Liver (tissue), 9 donors: Measurements from ENCODE around the gene LYRM9. TPM values are rescaled to one million over a fixed set of nuclear protein-coding genes. Genes with fewer than 3 reads are reported as not detected.
A peak's percentile ranks its signal among the peaks of the same experiment; 100 is the strongest.
"Not testable (repeated sequence)": the region's sequence is repeated elsewhere in the genome, so short reads cannot be mapped to it uniquely, and the experiment has no call there.

Experiments used
- DNase-seq: peaks from one replicate; pipeline ENCODE4 v3.0.0-alpha.2; 2017; ENCODE audit warnings: low spot score
- H3K27ac ChIP-seq, 2 donors: one replicate each; pipeline ENCODE4 v1.7.0; 2013; ENCODE audit warnings: inconsistent platforms in 2 of 2, low read length in 2 of 2, control low read depth in 1 of 2, low read depth in 1 of 2, mild to moderate bottlenecking in 1 of 2
- H3K27me3 ChIP-seq, 4 donors: one replicate each; pipeline versions ENCODE4 v1.6.1 to v1.7.0; 2013; ENCODE audit warnings: low read length in 3 of 4, inconsistent platforms in 1 of 4, mild to moderate bottlenecking in 1 of 4, moderate library complexity in 1 of 4; ENCODE audit not compliant: control insufficient read depth in 4 of 4, insufficient read depth in 4 of 4
- H3K36me3 ChIP-seq, 4 donors: one replicate each; pipeline versions ENCODE4 v1.6.1 to v1.7.0; 2013; ENCODE audit warnings: low read length in 3 of 4, mild to moderate bottlenecking in 3 of 4, low read depth in 1 of 4, moderate library complexity in 1 of 4; ENCODE audit not compliant: control insufficient read depth in 4 of 4, insufficient read depth in 3 of 4
- H3K4me1 ChIP-seq, 4 donors: one replicate each; pipeline versions ENCODE4 v1.6.1 to v1.7.0; 2013; ENCODE audit warnings: low read length in 3 of 4, mild to moderate bottlenecking in 3 of 4, moderate library complexity in 1 of 4; ENCODE audit not compliant: control insufficient read depth in 4 of 4, insufficient read depth in 4 of 4
- H3K4me3 ChIP-seq, 3 donors: one replicate each; pipeline versions ENCODE4 v1.6.1 to v1.7.0; 2013; ENCODE audit warnings: low read length in 3 of 3, control low read depth in 1 of 3, low read depth in 1 of 3, mild to moderate bottlenecking in 1 of 3
- H3K9ac ChIP-seq, 2 donors: one replicate each; pipeline ENCODE4 v1.7.0; 2013; ENCODE audit warnings: low read length in 2 of 2, mild to moderate bottlenecking in 2 of 2, moderate library complexity in 2 of 2, control low read depth in 1 of 2, low read depth in 1 of 2
- H3K9me3 ChIP-seq, 4 donors: one replicate each; pipeline versions ENCODE4 v1.6.1 to v1.7.0; 2013; ENCODE audit warnings: low read length in 3 of 4; ENCODE audit not compliant: control insufficient read depth in 4 of 4
- HNF4A ChIP-seq, 2 donors: conservative IDR thresholded peaks; 2 replicates each; pipeline ENCODE4 v1.6.1; 2016; ENCODE audit warnings: antibody characterized with exemption in 2 of 2, mild to moderate bottlenecking in 2 of 2
- RXRA ChIP-seq, 2 donors: IDR thresholded peaks; 2 replicates each; pipeline ENCODE4 v1.6.1; 2017 to 2018; ENCODE audit warnings: antibody characterized with exemption in 2 of 2, mild to moderate bottlenecking in 1 of 2
- SP1 ChIP-seq: IDR thresholded peaks from 2 replicates; pipeline ENCODE4 v1.6.1; 2018; ENCODE audit warnings: antibody characterized with exemption, mild to moderate bottlenecking
- WGBS: extraction: QIAGEN DNeasy Blood & Tissue Kit; methylation state at CpG from one replicate; pipeline ENCODE4 v1.1.7; 2013; 5-methylcytosine and 5-hydroxymethylcytosine counted together
- polyA plus RNA-seq, 2 donors: library from polyadenylated mRNA; stranded (reverse) in 1 of 2; unstranded in 1 of 2; fragments of 200-250 nt in 1 of 2; fragments of >200 nt in 1 of 2; fragmentation: Nextera tagmentation in 1 of 2; extraction: Ambion mirVana in 1 of 2; gene quantifications; one replicate each; pipeline versions ENCODE4 v1.2.1 to v1.2.3, GENCODE V29; 2013 to 2015
- total RNA-seq, 2 donors: library from RNA; depleted of rRNA; stranded (reverse); fragments of >200 nt; gene quantifications; one replicate each; pipeline ENCODE4 v1.2.3, GENCODE V29; 2014
- donor health status: healthy.
- donor health status: healthy.
- donor health status: healthy.
- donor health status: healthy.
- donor health status: healthy.

The LYRM9 gene
- total and polyA plus RNA-seq, 4 donors = 3.8 to 4.4 (median 4.1) TPM

- not testable (repeated sequence) for H3K36me3 ChIP-seq, H3K27ac ChIP-seq
These were observed 63.3 kb downstream of the LYRM9 start for GRCh38 chr17:27829888-27830287.

GRCh38 chr17:27829143-27829711 is 63.9 kb downstream of the LYRM9 start:
- H3K9me3 ChIP-seq, H3K4me3 ChIP-seq, DNase-seq, H3K9ac ChIP-seq, H3K27ac ChIP-seq, H3K36me3 ChIP-seq, H3K27me3 ChIP-seq: not testable (repeated sequence)
- peaks cover 4 to 19% (median 13%) of the 10 kb centered on the region in 4 donors for H3K4me1 ChIP-seq
- WGBS = no CpG with 5 or more reads among the region's 2 CpGs

More at GRCh38 chr17:27829888-27830287, 63.3 kb downstream of the LYRM9 start:
- WGBS = 17% methylated on average over 1 of the region's 1 CpG
- H3K27me3 ChIP-seq, DNase-seq, H3K4me3 ChIP-seq, H3K9me3 ChIP-seq, H3K9ac ChIP-seq: not testable (repeated sequence)
- H3K4me1 ChIP-seq = peaks cover 4 to 19% (median 13%) of the 10 kb centered on the region in 4 donors
- TF ChIP-seq RXRA (IDR thresholded peaks at IDR 0.05) (peak; percentile 35 to 50), HNF4A (conservative IDR thresholded peaks at IDR 0.05) (peak; percentile 28 to 44), SP1 (peak; percentile 27)

Other genes starting within 250 kb of the LYRM9 start
- gene NOS2, start 92.8 kb downstream of the LYRM9 start, total RNA-seq = under 1 TPM in 1 of 2 donors, not detected in 1; under 0.01 TPM
- gene NOS2, start 92.8 kb downstream of the LYRM9 start, polyA plus RNA-seq = under 1 TPM in 1 of 2 donors, not detected in 1; 0.01 TPM
- gene NLK, start 149.3 kb upstream of the LYRM9 start, total RNA-seq = 10 to 100 TPM; 12.9 to 17.4 TPM
- gene NLK, start 149.3 kb upstream of the LYRM9 start, polyA plus RNA-seq = 1 to 10 TPM; 4.4 to 5.4 TPM